H9 (cell line): Measurements from ENCODE around the gene SMIM36. TPM values are rescaled to one million over a fixed set of nuclear protein-coding genes. Genes with fewer than 3 reads are reported as not detected.
"Not testable (repeated sequence)": the region's sequence is repeated elsewhere in the genome, so short reads cannot be mapped to it uniquely, and the experiment has no call there.

Experiments
- DNase-seq: peaks from one replicate; pipeline ENCODE4 v3.0.0-alpha.2; 2017
- H2AFZ ChIP-seq: one replicate; pipeline ENCODE4 v1.6.1; 2013; ENCODE audit warnings: mild to moderate bottlenecking, low read length, control low read depth, moderate library complexity
- H2AK5ac ChIP-seq: 2 replicates; pipeline ENCODE4 v1.6.1; 2013; ENCODE audit warnings: low read length, control low read depth, mixed read lengths; ENCODE audit not compliant: insufficient read length
- H2BK120ac ChIP-seq: one replicate; pipeline ENCODE4 v1.6.1; 2013; ENCODE audit warnings: low read depth, mild to moderate bottlenecking, low read length, control low read depth, inconsistent platforms; ENCODE audit not compliant: poor library complexity, severe bottlenecking
- H2BK12ac ChIP-seq: 2 replicates; pipeline ENCODE4 v1.6.1; 2013; ENCODE audit warnings: low read length, control low read depth, mixed read lengths, low read depth; ENCODE audit not compliant: insufficient read length
- H2BK15ac ChIP-seq: 2 replicates; pipeline ENCODE4 v1.6.1; 2013; ENCODE audit warnings: low read depth, low read length, control low read depth
- H2BK20ac ChIP-seq: one replicate; pipeline ENCODE4 v1.6.1; 2013; ENCODE audit warnings: low read depth, mild to moderate bottlenecking, low read length, control low read depth, inconsistent platforms; ENCODE audit not compliant: poor library complexity, severe bottlenecking
- H2BK5ac ChIP-seq: 2 replicates; pipeline ENCODE4 v1.6.1; 2013; ENCODE audit warnings: low read length, control low read depth, mixed read lengths; ENCODE audit not compliant: insufficient read length
- H3K14ac ChIP-seq: 2 replicates; pipeline ENCODE4 v1.6.1; 2013; ENCODE audit warnings: low read length, control low read depth; ENCODE audit not compliant: insufficient read depth
- H3K18ac ChIP-seq: 2 replicates; pipeline ENCODE4 v1.6.1; 2013; ENCODE audit warnings: low read depth, mild to moderate bottlenecking, mixed read lengths, low read length, control low read depth; ENCODE audit not compliant: insufficient read length
- H3K23ac ChIP-seq: 2 replicates; pipeline ENCODE4 v1.6.1; 2013; ENCODE audit warnings: low read length, control low read depth, mixed read lengths, low read depth; ENCODE audit not compliant: insufficient read length
- H3K23me2 ChIP-seq: 2 replicates; pipeline ENCODE4 v1.6.1; 2013; ENCODE audit warnings: low read depth, mild to moderate bottlenecking, mixed read lengths, low read length, control low read depth; ENCODE audit not compliant: insufficient read length, poor library complexity, severe bottlenecking
- H3K27ac ChIP-seq: 2 replicates; pipeline ENCODE4 v1.5.1; 2013; ENCODE audit warnings: low read length, control low read depth, mixed read lengths, low read depth; ENCODE audit not compliant: insufficient read length
- H3K27me3 ChIP-seq: 2 replicates; pipeline ENCODE4 v1.6.1; 2013; ENCODE audit warnings: low read length, control low read depth, inconsistent platforms; ENCODE audit not compliant: insufficient read depth
- H3K4ac ChIP-seq: 2 replicates; pipeline ENCODE4 v1.6.1; 2013; ENCODE audit warnings: low read depth, mild to moderate bottlenecking, control low read depth, inconsistent platforms, low read length, moderate library complexity
- H3K4me1 ChIP-seq: 2 replicates; pipeline ENCODE4 v1.6.1; 2013; ENCODE audit warnings: low read length, control low read depth, inconsistent platforms; ENCODE audit not compliant: insufficient read depth
- H3K4me2 ChIP-seq: 2 replicates; pipeline ENCODE4 v1.6.1; 2013; ENCODE audit warnings: low read length, control low read depth, mixed read lengths; ENCODE audit not compliant: insufficient read length, insufficient read depth
- H3K56ac ChIP-seq: 2 replicates; pipeline ENCODE4 v1.6.1; 2013; ENCODE audit warnings: low read depth, mild to moderate bottlenecking, mixed read lengths, low read length, control low read depth; ENCODE audit not compliant: insufficient read length
- H3K79me1 ChIP-seq: 2 replicates; pipeline ENCODE4 v1.6.1; 2013; ENCODE audit warnings: low read depth, mild to moderate bottlenecking, moderate library complexity, low read length, control low read depth, inconsistent platforms; ENCODE audit not compliant: insufficient read depth, poor library complexity, severe bottlenecking
- H3K79me2 ChIP-seq: 2 replicates; pipeline ENCODE4 v1.6.1; 2013; ENCODE audit warnings: low read length, control low read depth, inconsistent platforms; ENCODE audit not compliant: insufficient read depth
- H3K9ac ChIP-seq: 2 replicates; pipeline ENCODE4 v1.6.1; 2013; ENCODE audit warnings: low read length, control low read depth, mixed read lengths; ENCODE audit not compliant: insufficient read length; ENCODE audit errors: extremely low read depth
- H3K9me3 ChIP-seq: one replicate; pipeline ENCODE4 v1.6.1; 2013; ENCODE audit warnings: low read depth, low read length, inconsistent platforms; ENCODE audit not compliant: control insufficient read depth
- H3T11ph ChIP-seq: one replicate; pipeline ENCODE4 v1.6.1; 2013; ENCODE audit warnings: mild to moderate bottlenecking, low read length, control low read depth, inconsistent platforms
- H4K20me1 ChIP-seq: one replicate; pipeline ENCODE4 v1.6.1; 2013; ENCODE audit not compliant: control insufficient read depth, insufficient read length, insufficient read depth
- H4K5ac ChIP-seq: 2 replicates; pipeline ENCODE4 v1.6.1; 2013; ENCODE audit warnings: low read depth, mild to moderate bottlenecking, mixed read lengths, low read length, control low read depth; ENCODE audit not compliant: insufficient read length
- H4K8ac ChIP-seq: replicated peaks from 2 replicates; pipeline ENCODE4 v1.6.1; 2013; ENCODE audit warnings: low read length, control low read depth, mixed read lengths, low read depth; ENCODE audit not compliant: insufficient read length
- H4K91ac ChIP-seq: 2 replicates; pipeline ENCODE4 v1.6.1; 2013; ENCODE audit warnings: low read depth, mild to moderate bottlenecking, moderate library complexity, mixed read lengths, low read length, control low read depth; ENCODE audit not compliant: insufficient read length
- H3K27ac Mint-ChIP-seq, 3 experiments: 2 replicates in 2 of 3; 3 replicates in 1 of 3; pipeline ENCODE4 v1.8.0; 2020 to 2021; ENCODE audit warnings: mixed read lengths in 3 of 3, mild to moderate bottlenecking in 1 of 3, moderate library complexity in 1 of 3
- H3K27me3 Mint-ChIP-seq: 2 replicates; pipeline ENCODE4 v1.8.0; 2021; ENCODE audit warnings: low read depth, mild to moderate bottlenecking, moderate library complexity, mixed read lengths
- H3K36me3 Mint-ChIP-seq, 3 experiments: 2 replicates in 2 of 3; 3 replicates in 1 of 3; pipeline ENCODE4 v1.8.0; 2020 to 2021; ENCODE audit warnings: low read depth in 3 of 3, mixed read lengths in 3 of 3; ENCODE audit not compliant: insufficient read depth in 1 of 3
- H3K4me1 Mint-ChIP-seq, 2 experiments: 2 replicates each; pipeline ENCODE4 v1.8.0; 2020; ENCODE audit warnings: mixed read lengths in 2 of 2
- H3K4me3 Mint-ChIP-seq, 2 experiments: 2 replicates in 1 of 2; 3 replicates in 1 of 2; pipeline ENCODE4 v1.8.0; 2020 to 2021; ENCODE audit warnings: mild to moderate bottlenecking in 2 of 2, mixed read lengths in 2 of 2, moderate library complexity in 1 of 2
- H3K9me3 Mint-ChIP-seq, 2 experiments: 2 replicates in 1 of 2; 3 replicates in 1 of 2; pipeline ENCODE4 v1.8.0; 2020; ENCODE audit warnings: mild to moderate bottlenecking in 2 of 2, mixed read lengths in 2 of 2, moderate library complexity in 1 of 2
- CTCF ChIP-seq: fragments of 200-600 bp; sonication (generic); conservative IDR thresholded peaks from 3 replicates; pipeline ENCODE4 v1.8.0; 2021; ENCODE audit warnings: antibody characterized with exemption, mild to moderate bottlenecking
- WGBS: extraction: QIAGEN DNeasy Blood & Tissue Kit; methylation state at CpG from one replicate; pipeline ENCODE4 v1.1.7; 2013; ENCODE audit warnings: missing lambda C conversion rate, low lambda C conversion rate, mixed read lengths; ENCODE audit not compliant: insufficient read length; ENCODE audit errors: extremely low coverage; 5-methylcytosine and 5-hydroxymethylcytosine counted together
- total RNA-seq: library from RNA; stranded (reverse); gene quantifications from 2 replicates; pipeline ENCODE4 v1.2.1, GENCODE V29; 2021

SMIM36 gene
- total RNA-seq, 1 experiment from 2014 or later, result not detected

GRCh38 chr17:55446581-55447205 lies 64.6 kb downstream of the SMIM36 start:
- Histone ChIP-seq H3K79me1 (no peaks in the 10 kb centered on the region), H2BK15ac (no peak overlapping the region), H4K8ac (no peak overlapping the region), H4K91ac (no peak overlapping the region), H2AK5ac (no peak overlapping the region), H3K27ac (no peak overlapping the region), H2BK20ac (no peak overlapping the region), H3K18ac (no peak overlapping the region), H3K27me3 (no peaks in the 10 kb centered on the region), H3K79me2 (no peaks in the 10 kb centered on the region), H2BK5ac (no peak overlapping the region), H3K4me2 (no peak overlapping the region), H3K23ac (no peak overlapping the region), H3K9ac (no peak overlapping the region), H3K9me3 (no peaks in the 10 kb centered on the region), H4K5ac (no peak overlapping the region), H2AFZ (no peak overlapping the region), H3K4ac (no peak overlapping the region), H3K23me2 (no peaks in the 10 kb centered on the region), H2BK12ac (no peak overlapping the region), H4K20me1 (no peaks in the 10 kb centered on the region), H2BK120ac (no peak overlapping the region), H3K14ac (no peak overlapping the region), H3K56ac (no peak overlapping the region), H3K4me1 (no peaks in the 10 kb centered on the region; the same call in 1 of the 2 replicates), H3T11ph (no peak overlapping the region)
- no peaks in the 10 kb centered on the region; the same call in 1 of the 2 replicates for H3K27me3 Mint-ChIP-seq
- WGBS, result no CpG with 5 or more reads among the region's 4 CpGs
- peaks cover 0 to 4% of the 10 kb centered on the region in 2 experiments; a peak in 1 of 5 replicates for H3K9me3 Mint-ChIP-seq
- H3K27ac Mint-ChIP-seq, result no peak overlapping the region
- TF ChIP-seq CTCF, result no peak
- H3K4me3 Mint-ChIP-seq, result no peak overlapping the region
- no peak for DNase-seq
- peaks cover 9 to 15% of the 10 kb centered on the region in 2 experiments for H3K4me1 Mint-ChIP-seq
- H3K36me3 Mint-ChIP-seq, result no peaks in the 10 kb centered on the region

- H2AK5ac ChIP-seq, H2BK15ac ChIP-seq, H2BK12ac ChIP-seq, H3K23ac ChIP-seq, H3K27me3 ChIP-seq, H2BK20ac ChIP-seq, H3K14ac ChIP-seq, H3K56ac ChIP-seq, H3K4me2 ChIP-seq, H2AFZ ChIP-seq, H3K9me3 Mint-ChIP-seq, DNase-seq, H3K27ac ChIP-seq, H3K27me3 Mint-ChIP-seq, H3K18ac ChIP-seq, H3K4me3 Mint-ChIP-seq, H4K91ac ChIP-seq, H3K4me1 ChIP-seq, H3T11ph ChIP-seq, H4K8ac ChIP-seq, H3K79me1 ChIP-seq, H3K79me2 ChIP-seq, H4K5ac ChIP-seq, H3K36me3 Mint-ChIP-seq, H4K20me1 ChIP-seq, H3K4ac ChIP-seq, H3K9me3 ChIP-seq, H3K9ac ChIP-seq, H2BK5ac ChIP-seq, H3K27ac Mint-ChIP-seq, H2BK120ac ChIP-seq, H3K23me2 ChIP-seq: not testable (repeated sequence)
- no CpG with 5 or more reads among the region's 4 CpGs for WGBS
- H3K4me1 Mint-ChIP-seq, result peaks cover 9 to 15% of the 10 kb centered on the region in 2 experiments
These were observed 65.2 kb downstream of the SMIM36 start for GRCh38 chr17:55446004-55446403.
